Measurements from ENCODE around the gene MORN1.

Gene MORN1

GRCh38 chr1:2411801-2412394 lies 20.5 kb upstream of the MORN1 start:
- FAIRE-seq: no peak
- peak; percentile 66 for DNase-seq (ENCODE audit: insufficient read length)
- TF ChIP-seq TAF1 (IDR thresholded peaks at IDR 0.05; ENCODE audit: borderline replicate concordance, low read depth, low read length): no peak
- no peak for TF ChIP-seq POLR2AphosphoS5 (IDR thresholded peaks at IDR 0.05; ENCODE audit: low read depth, low read length)
- TF ChIP-seq POLR2A (IDR thresholded peaks at IDR 0.05; ENCODE audit: low read depth, low read length): no peak

GRCh38 chr1:2409745-2410144 lies 18.4 kb upstream of the MORN1 start:
- FAIRE-seq: no peak

GRCh38 chr1:2408859-2409276 lies 17.5 kb upstream of the MORN1 start:
- FAIRE-seq (no peak), DNase-seq (ENCODE audit: insufficient read length) (no peak)
- TF ChIP-seq POLR2A (IDR thresholded peaks at IDR 0.05; ENCODE audit: low read depth, low read length) (no peak), POLR2AphosphoS5 (IDR thresholded peaks at IDR 0.05; ENCODE audit: low read depth, low read length) (no peak), TAF1 (IDR thresholded peaks at IDR 0.05; ENCODE audit: borderline replicate concordance, low read depth, low read length) (no peak)

More at GRCh38 chr1:2409745-2410144, 18.4 kb upstream of the MORN1 start:
- no peak for TF ChIP-seq POLR2AphosphoS5 (IDR thresholded peaks at IDR 0.05; ENCODE audit: low read depth, low read length)
- no peak for TF ChIP-seq TAF1 (IDR thresholded peaks at IDR 0.05; ENCODE audit: borderline replicate concordance, low read depth, low read length)
- TF ChIP-seq POLR2A (IDR thresholded peaks at IDR 0.05; ENCODE audit: low read depth, low read length): no peak
- no peak for DNase-seq (ENCODE audit: insufficient read length)

- TF ChIP-seq POLR2A (IDR thresholded peaks at IDR 0.05; ENCODE audit: low read depth, low read length) (no peak), POLR2AphosphoS5 (IDR thresholded peaks at IDR 0.05; ENCODE audit: low read depth, low read length) (no peak), TAF1 (IDR thresholded peaks at IDR 0.05; ENCODE audit: borderline replicate concordance, low read depth, low read length) (no peak)
- DNase-seq (ENCODE audit: insufficient read length): no peak
- no peak for FAIRE-seq
Observed at GRCh38 chr1:2408456-2408855, 17.1 kb upstream of the MORN1 start.

- TF ChIP-seq POLR2A (IDR thresholded peaks at IDR 0.05; ENCODE audit: low read depth, low read length) (no peak), TAF1 (IDR thresholded peaks at IDR 0.05; ENCODE audit: borderline replicate concordance, low read depth, low read length) (no peak), POLR2AphosphoS5 (IDR thresholded peaks at IDR 0.05; ENCODE audit: low read depth, low read length) (no peak)
- no peak for FAIRE-seq
- no peak for DNase-seq (ENCODE audit: insufficient read length)
Observed at GRCh38 chr1:2407991-2408275, 16.6 kb upstream of the MORN1 start.

GRCh38 chr1:2407166-2407990 lies 16.0 kb upstream of the MORN1 start:
- DNase-seq (ENCODE audit: insufficient read length): no peak
- no peak for TF ChIP-seq TAF1 (IDR thresholded peaks at IDR 0.05; ENCODE audit: borderline replicate concordance, low read depth, low read length)
- no peak for TF ChIP-seq POLR2A (IDR thresholded peaks at IDR 0.05; ENCODE audit: low read depth, low read length)
- no peak for TF ChIP-seq POLR2AphosphoS5 (IDR thresholded peaks at IDR 0.05; ENCODE audit: low read depth, low read length)
- no peak for FAIRE-seq

- DNase-seq (ENCODE audit: insufficient read length) (no peak), FAIRE-seq (no peak)
- no peak for TF ChIP-seq POLR2A (IDR thresholded peaks at IDR 0.05; ENCODE audit: low read depth, low read length)
- TF ChIP-seq TAF1 (IDR thresholded peaks at IDR 0.05; ENCODE audit: borderline replicate concordance, low read depth, low read length): no peak
- no peak for TF ChIP-seq POLR2AphosphoS5 (IDR thresholded peaks at IDR 0.05; ENCODE audit: low read depth, low read length)
Observed at GRCh38 chr1:2406451-2407041, 15.2 kb upstream of the MORN1 start.

GRCh38 chr1:2405588-2406295 lies 14.4 kb upstream of the MORN1 start:
- DNase-seq (ENCODE audit: insufficient read length) (no peak), FAIRE-seq (no peak)
- TF ChIP-seq POLR2AphosphoS5 (IDR thresholded peaks at IDR 0.05; ENCODE audit: low read depth, low read length): no peak
- no peak for TF ChIP-seq POLR2A (IDR thresholded peaks at IDR 0.05; ENCODE audit: low read depth, low read length)
- TF ChIP-seq TAF1 (IDR thresholded peaks at IDR 0.05; ENCODE audit: borderline replicate concordance, low read depth, low read length): no peak

- FAIRE-seq (no peak), DNase-seq (ENCODE audit: insufficient read length) (no peak)
- TF ChIP-seq POLR2AphosphoS5 (IDR thresholded peaks at IDR 0.05; ENCODE audit: low read depth, low read length) (no peak), POLR2A (IDR thresholded peaks at IDR 0.05; ENCODE audit: low read depth, low read length) (peak; percentile 23; the same call in 1 of the 2 replicates)
Observed at GRCh38 chr1:2404890-2405511, 13.6 kb upstream of the MORN1 start.

GRCh38 chr1:2404142-2404889 lies 13.0 kb upstream of the MORN1 start:
- DNase-seq (ENCODE audit: insufficient read length): no peak
- TF ChIP-seq POLR2A (IDR thresholded peaks at IDR 0.05; ENCODE audit: low read depth, low read length) (no peak), POLR2AphosphoS5 (IDR thresholded peaks at IDR 0.05; ENCODE audit: low read depth, low read length) (peak; percentile 23; the same call in 1 of the 2 replicates), TAF1 (IDR thresholded peaks at IDR 0.05; ENCODE audit: borderline replicate concordance, low read depth, low read length) (no peak)
- no peak for FAIRE-seq

Data from GM12892 (cell line).